Effector memory CD8-positive, alpha-beta T cell (primary cell): ENCODE results near the gene DENND1A.
A peak's percentile ranks its signal among the peaks of the same experiment; 100 is the strongest.
"Not testable (repeated sequence)": the region's sequence is repeated elsewhere in the genome, so short reads cannot be mapped to it uniquely, and the experiment has no call there.

ENCODE experiments used
- ATAC-seq: fragments of 150-1000 bp; cut with Tn5 transposase; replicated peaks from 2 replicates; pipeline ENCODE4 v1.10.0; 2021; ENCODE audit warnings: mild to moderate bottlenecking, moderate library complexity
- DNase-seq, 3 experiments: peaks; one replicate each; pipeline ENCODE4 v3.0.0; 2021
- H3K27ac Mint-ChIP-seq, 2 donors: one replicate each; pipeline ENCODE4 v1.8.0; 2022; ENCODE audit warnings: mild to moderate bottlenecking in 2 of 2, mixed read lengths in 2 of 2, moderate library complexity in 2 of 2
- H3K27me3 Mint-ChIP-seq, 2 donors: one replicate each; pipeline ENCODE4 v1.8.0; 2022; ENCODE audit warnings: mixed read lengths in 2 of 2
- H3K36me3 Mint-ChIP-seq: one replicate; pipeline ENCODE4 v1.8.0; 2022; ENCODE audit warnings: mild to moderate bottlenecking, moderate library complexity, mixed read lengths; ENCODE audit not compliant: insufficient read depth
- H3K4me1 Mint-ChIP-seq, 2 donors: one replicate each; pipeline ENCODE4 v1.8.0; 2022; ENCODE audit warnings: low read depth in 2 of 2, mixed read lengths in 2 of 2
- H3K4me3 Mint-ChIP-seq, 2 donors: one replicate each; pipeline ENCODE4 v1.8.0; 2022; ENCODE audit warnings: mild to moderate bottlenecking in 2 of 2, mixed read lengths in 2 of 2, moderate library complexity in 2 of 2
- H3K9me3 Mint-ChIP-seq, 2 donors: one replicate each; pipeline ENCODE4 v1.8.0; 2022; ENCODE audit warnings: mixed read lengths in 2 of 2

Gene DENND1A

DNA sequence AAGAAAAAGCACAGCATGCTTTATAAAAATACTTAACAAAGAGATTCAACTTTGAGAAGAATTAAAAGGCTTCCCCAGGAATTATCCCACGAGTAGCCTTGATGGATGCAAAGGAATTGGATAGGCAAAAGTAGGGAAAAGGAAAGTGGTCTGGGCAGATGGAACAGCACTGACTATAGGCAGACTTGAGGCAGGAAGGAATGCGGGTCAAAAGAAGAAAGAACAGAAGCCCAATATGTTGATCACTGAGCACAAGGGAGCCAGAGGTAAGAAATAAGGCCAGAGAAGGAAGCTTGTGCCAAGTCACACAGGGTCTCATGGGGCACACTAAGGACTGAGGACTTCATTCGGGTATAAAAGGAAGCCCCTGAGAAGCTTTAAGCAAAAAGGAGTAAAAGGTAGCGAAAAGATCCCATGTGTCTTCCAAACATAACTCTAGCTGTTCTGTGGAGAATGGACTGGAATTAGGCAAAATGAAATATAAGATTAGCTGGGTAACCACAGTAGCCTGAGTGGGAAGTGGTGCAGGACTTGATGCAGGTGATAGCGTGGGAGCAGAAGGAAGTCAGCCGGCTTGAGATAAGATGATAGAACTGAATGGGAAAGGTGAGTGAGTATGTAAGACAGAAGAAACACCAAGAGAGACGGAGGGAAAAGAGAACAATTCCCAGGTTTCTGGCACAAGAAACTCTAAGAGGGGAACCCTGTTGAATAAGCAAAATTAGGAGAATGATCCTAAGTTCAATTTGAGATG is 106.6 kb downstream of the DENND1A start:
- H3K9me3 Mint-ChIP-seq = peaks cover 2 to 7% of the 10 kb centered on the region in 2 donors
- H3K4me1 Mint-ChIP-seq = peaks cover 0 to 8% of the 10 kb centered on the region in 2 donors
- no peaks in the 10 kb centered on the region for H3K36me3 Mint-ChIP-seq
- no peak for ATAC-seq
- no peaks in the 10 kb centered on the region for H3K27me3 Mint-ChIP-seq
- H3K27ac Mint-ChIP-seq = no peak overlapping the region
- H3K4me3 Mint-ChIP-seq = no peak overlapping the region
- no peak for DNase-seq

DNA sequence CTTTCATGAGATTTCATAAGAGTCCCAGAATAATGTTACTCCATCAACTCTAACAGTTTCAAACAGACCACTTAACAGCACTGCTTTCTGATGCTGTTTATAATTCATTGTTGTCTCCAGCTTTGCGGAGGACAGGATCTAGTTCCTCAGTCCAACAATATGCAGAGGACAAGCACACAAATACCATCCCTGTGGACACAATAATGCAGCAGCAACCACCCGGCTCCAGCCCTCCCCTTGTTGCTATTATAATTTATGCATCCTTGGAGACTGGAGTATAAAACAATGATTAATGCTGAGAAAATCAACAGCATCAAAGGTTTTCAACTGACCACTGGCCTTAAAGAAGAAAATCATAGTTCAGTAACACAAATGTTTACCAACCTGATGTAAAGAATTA is 108.3 kb downstream of the DENND1A start:
- Mint-ChIP-seq H3K27me3 (no peaks in the 10 kb centered on the region), H3K36me3 (no peaks in the 10 kb centered on the region), H3K9me3 (no peaks in the 10 kb centered on the region), H3K4me3 (no peak overlapping the region), H3K4me1 (peaks cover 0 to 8% of the 10 kb centered on the region in 2 donors), H3K27ac (no peak overlapping the region)
- ATAC-seq (no peak), DNase-seq (no peak)

DNA sequence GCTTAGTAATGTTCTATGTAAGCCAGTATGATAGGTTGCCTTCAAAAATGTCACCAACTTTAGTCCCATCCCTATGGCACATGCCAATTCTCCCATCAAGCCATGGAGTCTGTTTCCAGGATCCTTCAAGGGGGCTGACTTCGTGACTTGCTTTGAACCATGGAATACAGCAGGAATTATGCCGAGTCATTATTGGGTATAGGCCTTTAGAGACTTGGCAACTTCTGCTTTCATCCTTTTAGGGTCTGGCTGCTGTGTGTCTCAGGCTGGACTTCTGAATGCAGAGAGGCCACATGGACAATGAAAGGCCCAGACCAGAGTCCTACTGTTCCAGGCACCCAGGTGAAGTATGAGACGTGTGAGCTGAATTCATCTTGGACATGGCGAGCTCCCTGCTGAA is 109.8 kb downstream of the DENND1A start:
- H3K9me3 Mint-ChIP-seq = no peaks in the 10 kb centered on the region
- no peaks in the 10 kb centered on the region for H3K36me3 Mint-ChIP-seq
- peaks cover 0 to 11% of the 10 kb centered on the region in 2 donors for H3K4me1 Mint-ChIP-seq
- DNase-seq (no peak), ATAC-seq (no peak)
- no peaks in the 10 kb centered on the region for H3K27me3 Mint-ChIP-seq
- no peak overlapping the region for H3K27ac Mint-ChIP-seq
- no peak overlapping the region for H3K4me3 Mint-ChIP-seq

DNA sequence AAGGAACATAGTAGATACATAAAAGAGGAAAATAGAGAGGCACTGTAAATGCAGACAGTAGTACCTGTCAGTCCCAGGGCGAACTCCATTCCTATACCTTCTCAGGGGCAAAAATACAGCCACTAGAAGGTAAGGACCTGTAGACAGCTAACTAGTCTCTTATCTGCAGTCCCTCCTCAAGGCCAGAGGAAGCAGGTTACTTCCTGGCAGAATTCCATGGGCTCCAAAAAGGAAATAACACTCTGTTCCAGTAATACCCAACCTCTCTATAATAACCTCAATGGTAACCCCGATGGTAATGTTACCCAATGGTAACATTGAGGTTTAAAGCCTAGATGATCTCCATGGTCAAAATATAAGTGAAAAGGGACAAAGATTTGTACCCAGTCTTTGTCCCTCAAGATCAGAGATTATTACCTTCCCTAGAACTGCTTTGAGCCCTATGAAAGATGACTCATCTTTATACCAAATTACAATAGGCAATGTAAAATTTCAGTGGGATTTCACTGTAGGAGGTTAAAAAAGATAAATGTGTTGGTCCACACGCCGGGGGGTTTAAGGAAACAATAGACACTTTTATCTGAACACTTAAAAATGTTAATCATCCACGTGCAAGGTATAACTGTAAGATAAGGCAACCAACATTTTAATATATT is 113.0 kb downstream of the DENND1A start:
- Mint-ChIP-seq H3K27ac (no peak overlapping the region), H3K4me3 (no peak overlapping the region), H3K27me3 (no peaks in the 10 kb centered on the region), H3K4me1 (peaks cover 0 to 4% of the 10 kb centered on the region in 2 donors), H3K36me3 (no peaks in the 10 kb centered on the region), H3K9me3 (no peaks in the 10 kb centered on the region)
- ATAC-seq (no peak), DNase-seq (no peak)

DNA sequence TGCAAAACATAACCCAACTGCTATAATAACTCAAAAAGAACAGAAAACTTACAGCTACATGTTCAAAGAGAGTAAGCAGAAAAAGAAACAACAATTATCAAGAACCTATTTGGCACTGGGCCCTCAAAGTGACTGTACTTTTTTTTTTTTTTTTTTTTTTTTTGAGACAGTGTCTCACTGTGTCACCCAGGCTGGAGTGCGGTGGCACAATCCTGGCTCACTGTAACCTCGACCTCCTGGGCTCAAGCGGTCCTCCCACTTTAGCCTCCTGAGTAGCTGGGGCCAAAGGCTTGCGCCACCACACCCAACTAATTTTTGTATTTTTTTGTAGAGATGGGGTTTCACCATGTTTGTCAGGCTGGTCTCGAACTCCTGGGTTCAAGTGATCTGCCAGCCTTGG is 114.1 kb downstream of the DENND1A start:
- not testable (repeated sequence) for ATAC-seq, DNase-seq, H3K36me3 Mint-ChIP-seq, H3K27me3 Mint-ChIP-seq, H3K4me1 Mint-ChIP-seq, H3K9me3 Mint-ChIP-seq, H3K27ac Mint-ChIP-seq, H3K4me3 Mint-ChIP-seq

DNA sequence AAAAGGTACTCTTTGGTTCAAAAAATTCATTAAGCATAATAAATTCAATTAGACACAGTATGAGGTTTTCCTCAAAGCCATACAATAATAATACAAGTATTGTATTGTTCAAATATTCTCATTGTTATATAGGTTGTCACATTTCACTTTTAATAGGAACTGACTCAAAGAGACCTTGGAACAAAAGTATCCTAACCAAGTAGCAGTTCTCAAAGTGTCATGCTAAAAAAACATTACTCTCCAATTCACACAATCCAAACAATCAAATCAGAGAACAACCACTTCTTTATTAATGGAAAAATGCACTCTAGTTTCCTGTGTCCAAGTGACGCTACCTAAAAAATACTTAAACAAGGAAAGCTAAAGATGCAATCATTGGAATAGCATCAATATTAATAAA is 115.4 kb downstream of the DENND1A start:
- no peaks in the 10 kb centered on the region for H3K36me3 Mint-ChIP-seq
- no peak for DNase-seq
- ATAC-seq = no peak

DNA sequence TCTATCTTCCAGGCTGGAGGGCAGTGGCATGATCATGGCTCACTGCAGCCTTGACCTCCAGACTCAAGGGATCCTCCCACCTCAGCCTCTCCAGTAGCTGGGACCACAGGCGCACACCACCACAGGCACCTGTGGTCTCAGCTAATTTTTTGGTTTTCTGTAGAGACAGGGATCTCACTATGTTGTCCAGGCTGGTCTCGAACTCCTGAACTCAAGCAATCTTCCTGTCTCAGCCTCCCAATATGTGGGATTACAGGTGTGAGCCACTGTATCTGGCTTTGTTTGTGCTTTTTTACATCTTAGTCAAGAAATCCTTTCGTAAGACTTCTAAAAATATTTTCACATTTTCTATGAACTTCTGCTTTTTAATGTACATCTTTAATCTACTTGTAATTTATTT is 116.9 kb downstream of the DENND1A start:
- H3K4me3 Mint-ChIP-seq = no peak overlapping the region
- H3K27ac Mint-ChIP-seq = no peak overlapping the region
- H3K9me3 Mint-ChIP-seq = no peaks in the 10 kb centered on the region
- H3K36me3 Mint-ChIP-seq = no peaks in the 10 kb centered on the region
- no peaks in the 10 kb centered on the region for H3K27me3 Mint-ChIP-seq
- DNase-seq = no peak
- ATAC-seq = no peak
- H3K4me1 Mint-ChIP-seq = peaks cover 0 to 4% of the 10 kb centered on the region in 2 donors

More for the DNA sequence above, 115.4 kb downstream of the DENND1A start:
- Mint-ChIP-seq H3K27ac (no peak overlapping the region), H3K4me3 (no peak overlapping the region), H3K4me1 (peaks cover 0 to 4% of the 10 kb centered on the region in 2 donors), H3K9me3 (no peaks in the 10 kb centered on the region), H3K27me3 (no peaks in the 10 kb centered on the region)

DNA sequence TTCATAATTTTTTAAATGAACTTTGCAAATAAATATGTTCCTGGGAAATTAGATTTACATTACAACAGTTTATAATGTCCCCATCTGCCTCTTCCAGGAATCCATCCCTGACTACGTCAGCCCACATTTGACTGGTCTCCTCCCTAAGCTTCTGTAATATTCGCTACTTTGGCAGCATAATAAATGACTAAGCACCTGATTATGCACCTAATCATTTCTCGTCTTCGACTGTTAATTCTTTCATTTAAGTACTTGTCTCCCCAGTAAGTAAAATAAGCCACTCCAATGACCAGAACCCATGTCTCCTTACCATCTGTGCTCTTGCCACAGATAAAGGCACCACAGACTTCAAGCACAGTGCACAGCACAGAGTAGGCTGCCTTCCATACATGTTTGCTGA is 122.7 kb downstream of the DENND1A start:
- no peaks in the 10 kb centered on the region for H3K27me3 Mint-ChIP-seq
- DNase-seq (no peak), ATAC-seq (no peak)
- no peaks in the 10 kb centered on the region for H3K9me3 Mint-ChIP-seq
- no peak overlapping the region for H3K4me3 Mint-ChIP-seq
- no peaks in the 10 kb centered on the region for H3K36me3 Mint-ChIP-seq
- no peak overlapping the region for H3K27ac Mint-ChIP-seq
- no peaks in the 10 kb centered on the region for H3K4me1 Mint-ChIP-seq

DNA sequence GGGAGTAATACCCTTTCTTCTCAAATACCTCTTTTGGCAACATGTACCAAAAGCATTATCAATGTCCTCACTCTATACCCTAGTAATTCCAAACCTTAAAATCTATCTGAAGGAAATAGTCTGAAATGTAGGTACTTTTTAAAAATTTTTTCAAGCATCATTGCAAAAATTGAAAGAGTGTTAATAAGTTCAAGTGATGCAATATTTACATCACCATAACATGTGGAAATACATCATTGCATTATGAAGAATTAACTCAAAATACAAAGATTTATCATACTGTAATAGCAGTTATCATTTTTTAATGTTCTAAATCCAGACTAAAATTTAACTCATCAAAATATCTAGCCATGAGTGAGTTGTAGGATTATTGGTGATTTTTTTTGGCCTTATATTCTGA is 123.1 kb downstream of the DENND1A start:
- DNase-seq (no peak), ATAC-seq (no peak)
- Mint-ChIP-seq H3K4me3 (no peak overlapping the region), H3K4me1 (no peaks in the 10 kb centered on the region), H3K36me3 (no peaks in the 10 kb centered on the region), H3K27ac (no peak overlapping the region), H3K9me3 (no peaks in the 10 kb centered on the region), H3K27me3 (no peaks in the 10 kb centered on the region)

DNA sequence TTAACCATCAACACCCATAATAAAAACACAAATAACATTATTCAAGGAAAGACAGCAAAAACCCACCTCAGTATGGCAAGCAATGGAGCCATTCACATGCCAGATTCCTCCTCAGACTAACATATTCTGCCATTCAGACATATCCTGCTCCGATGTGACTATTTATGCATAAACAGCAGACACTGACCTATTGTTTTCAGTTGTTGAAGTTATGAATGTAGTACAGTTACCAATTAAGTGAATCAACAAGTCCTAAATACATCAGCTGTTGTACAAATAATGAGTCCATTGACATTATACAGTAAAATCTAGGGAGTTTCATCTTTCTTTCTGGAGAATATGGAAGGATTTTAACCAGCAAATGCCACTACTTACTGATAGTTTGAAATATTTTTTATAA is 131.7 kb downstream of the DENND1A start:
- ATAC-seq (no peak), DNase-seq (no peak)
- H3K4me1 Mint-ChIP-seq = peaks cover 5 to 7% of the 10 kb centered on the region in 2 donors
- H3K27ac Mint-ChIP-seq = peak overlapping the region in 1 of 2 donors; percentile 35
- no peaks in the 10 kb centered on the region for H3K9me3 Mint-ChIP-seq
- no peaks in the 10 kb centered on the region for H3K36me3 Mint-ChIP-seq
- no peak overlapping the region for H3K4me3 Mint-ChIP-seq
- no peaks in the 10 kb centered on the region for H3K27me3 Mint-ChIP-seq

DNA sequence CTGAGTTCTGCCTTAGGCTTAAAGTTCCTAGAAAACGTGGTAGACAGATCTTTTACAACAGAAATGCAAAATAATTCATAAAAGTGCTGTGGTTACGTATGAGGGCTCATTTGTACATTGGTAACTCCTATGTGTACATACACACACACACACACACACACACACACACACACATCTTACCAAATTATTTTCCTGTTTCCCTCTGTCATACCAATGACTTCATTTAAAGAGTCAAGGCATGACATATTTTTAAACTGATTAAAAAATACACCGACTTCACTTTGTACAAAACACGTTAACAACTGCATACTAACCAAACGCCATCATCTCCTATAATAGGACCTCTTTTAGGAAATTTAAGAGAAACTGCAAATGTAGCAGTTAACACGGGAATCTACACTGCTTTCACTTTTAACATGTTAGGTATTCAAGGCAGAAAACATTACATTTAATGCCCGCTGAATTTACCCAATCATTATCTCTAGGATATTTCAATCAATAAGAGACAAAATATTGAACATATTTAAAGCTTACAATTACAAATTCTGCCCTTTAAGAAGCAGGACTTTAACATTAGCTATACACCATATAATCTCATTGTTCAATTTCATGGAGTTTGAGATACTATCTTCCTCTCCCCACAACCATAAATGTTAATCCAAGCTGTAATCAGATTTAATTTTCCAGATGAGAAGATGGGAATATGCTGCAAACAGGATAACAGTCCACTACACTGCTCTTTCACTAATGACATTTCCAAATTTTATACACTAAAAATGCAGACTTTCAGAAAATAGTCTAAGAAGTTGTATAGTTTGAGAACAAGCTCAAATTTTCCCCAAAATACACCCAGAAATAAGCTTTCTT is 133.1 kb downstream of the DENND1A start:
- peaks cover 5 to 7% of the 10 kb centered on the region in 2 donors for H3K4me1 Mint-ChIP-seq
- no peak overlapping the region for H3K4me3 Mint-ChIP-seq
- ATAC-seq (no peak), DNase-seq (no peak)
- no peaks in the 10 kb centered on the region for H3K36me3 Mint-ChIP-seq
- no peaks in the 10 kb centered on the region for H3K27me3 Mint-ChIP-seq
- no peak overlapping the region for H3K27ac Mint-ChIP-seq
- H3K9me3 Mint-ChIP-seq = no peaks in the 10 kb centered on the region

DNA sequence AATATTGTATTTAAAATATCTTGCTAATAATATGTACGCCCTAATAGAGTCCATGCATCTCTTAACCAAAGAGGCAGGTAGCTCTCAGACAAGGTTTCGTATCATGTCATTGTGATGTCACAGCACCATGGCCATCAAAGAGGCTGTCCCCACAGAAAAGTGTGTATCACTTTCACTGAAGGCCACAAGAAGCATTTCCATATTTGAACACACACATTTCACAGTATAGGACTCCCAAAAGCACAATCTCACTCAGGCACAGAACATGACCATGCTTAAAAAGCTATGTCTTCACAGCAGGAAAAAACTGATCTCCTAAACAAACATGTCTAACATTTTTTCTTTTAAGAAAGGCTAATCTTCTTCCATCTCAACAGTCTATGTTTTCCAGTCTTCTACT is 133.8 kb downstream of the DENND1A start:
- no peak for ATAC-seq
- no peaks in the 10 kb centered on the region for H3K9me3 Mint-ChIP-seq
- no peaks in the 10 kb centered on the region for H3K36me3 Mint-ChIP-seq
- no peak overlapping the region for H3K4me3 Mint-ChIP-seq
- H3K4me1 Mint-ChIP-seq = peaks cover 5 to 7% of the 10 kb centered on the region in 2 donors
- no peak for DNase-seq
- no peaks in the 10 kb centered on the region for H3K27me3 Mint-ChIP-seq
- no peak overlapping the region for H3K27ac Mint-ChIP-seq

DNA sequence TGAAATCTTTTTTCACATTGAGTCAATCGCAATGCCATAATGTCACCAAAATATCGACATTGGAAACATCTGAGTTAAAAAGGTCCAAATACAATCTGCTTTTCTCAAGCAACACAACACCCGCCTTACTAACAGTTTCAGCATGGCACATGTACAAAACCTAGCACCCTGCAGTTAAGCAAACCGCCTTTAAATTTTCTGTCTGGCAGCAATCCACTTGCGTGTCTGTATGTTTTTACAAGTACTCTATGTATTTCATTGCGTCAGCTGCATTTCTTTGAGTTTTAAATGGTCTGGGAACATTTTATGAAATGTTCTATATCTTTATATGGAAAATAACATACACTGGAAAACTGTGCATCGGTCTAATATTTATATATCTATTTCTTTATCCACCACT is 134.6 kb downstream of the DENND1A start:
- DNase-seq = no peak
- no peak for ATAC-seq
- Mint-ChIP-seq H3K27me3 (no peaks in the 10 kb centered on the region), H3K4me3 (no peak overlapping the region), H3K4me1 (peaks cover 5 to 7% of the 10 kb centered on the region in 2 donors), H3K27ac (no peak overlapping the region), H3K36me3 (no peaks in the 10 kb centered on the region), H3K9me3 (no peaks in the 10 kb centered on the region)
